K562 (cell line): Measurements from ENCODE around the gene ATP6V0C. TPM values are rescaled to one million over a fixed set of nuclear protein-coding genes. Genes with fewer than 3 reads are reported as not detected.
A peak's percentile ranks its signal among the peaks of the same experiment; 100 is the strongest.

ENCODE experiments used
- ATAC-seq: fragments of 200-7000 bp; cut with Tn5 transposase; 3 replicates; pipeline ENCODE4 v1.9.1; 2020; ENCODE audit warnings: moderate library complexity
- BruUV-seq: library from RNA; stranded (reverse); fragments of 400-500 nt; replicated peaks from 2 replicates; lab custom pipeline; 2021; lab: Mats Ljungman, UMichigan
- CTCF ChIA-PET: fragments of 300-600 bp; formaldehyde crosslinking; extraction: SDS; loops from one replicate; lab custom pipeline; 2021; ENCODE audit warnings: low intra/inter-chr PET ratio; lab: Yijun Ruan, JAX
- POLR2A ChIA-PET: fragments of 300-600, 350-650 bp; sonication (Branson Sonifier 250); formaldehyde crosslinking; extraction: SDS; loops from one replicate; lab custom pipeline; 2021; ENCODE audit warnings: antibody characterized with exemption, inconsistent platforms; lab: Yijun Ruan, JAX
- DNase-seq, 4 experiments: peaks; one replicate each; pipeline versions ENCODE4 v3.0.0 to v3.0.0-alpha.2; 2011 to 2018; ENCODE audit warnings: low spot score in 3 of 4, mixed read lengths in 3 of 4; ENCODE audit errors: extremely low read depth in 1 of 4
- FAIRE-seq: peaks from 2 replicates; lab custom pipeline; 2011; peaks lifted over from hg19 to GRCh38; lab: Jason Lieb, UNC
- H2AFZ ChIP-seq: 2 replicates; pipeline ENCODE4 v1.6.0; 2011; ENCODE audit warnings: low read depth, low read length, control low read depth, inconsistent platforms
- H3K27ac ChIP-seq: fragments of 200-600 bp; 3 replicates; pipeline ENCODE4 v1.8.0; 2011; ENCODE audit warnings: low read depth, mild to moderate bottlenecking, control low read depth, inconsistent platforms, low read length, moderate library complexity, mixed read lengths; ENCODE audit errors: extremely low read depth
- H3K27me3 ChIP-seq, 2 experiments: fragments of 300-600 bp in 1 of 2; 2 replicates in 1 of 2; 3 replicates in 1 of 2; pipeline versions ENCODE4 v1.6.0 to v1.8.0; 2011; ENCODE audit warnings: inconsistent platforms in 2 of 2, low read length in 2 of 2, mild to moderate bottlenecking in 1 of 2, mixed read lengths in 1 of 2, moderate library complexity in 1 of 2; ENCODE audit not compliant: control insufficient read depth in 2 of 2, insufficient read depth in 2 of 2
- H3K36me3 ChIP-seq: fragments of 300-600 bp; 3 replicates; pipeline ENCODE4 v1.8.0; 2011; ENCODE audit warnings: mild to moderate bottlenecking, low read length, inconsistent platforms; ENCODE audit not compliant: control insufficient read depth, insufficient read depth
- H3K4me1 ChIP-seq, 2 experiments: fragments of 200-600 bp in 1 of 2; replicated peaks in 1 of 2; 2 replicates in 1 of 2; 3 replicates in 1 of 2; pipeline versions ENCODE4 v1.5.1 to v1.8.0; 2011; ENCODE audit warnings: inconsistent platforms in 2 of 2, low read length in 2 of 2, mild to moderate bottlenecking in 1 of 2, mixed read lengths in 1 of 2, moderate library complexity in 1 of 2; ENCODE audit not compliant: control insufficient read depth in 2 of 2, insufficient read depth in 2 of 2
- H3K4me2 ChIP-seq: 2 replicates; pipeline ENCODE4 v1.6.1; 2011; ENCODE audit warnings: low read length, control low read depth, inconsistent platforms, mixed read lengths; ENCODE audit not compliant: insufficient read depth
- H3K4me3 ChIP-seq: fragments of 200-600 bp; sonication (generic), shearing (Covaris generic); 2 replicates; pipeline ENCODE4 v1.5.1; 2016; ENCODE audit warnings: control low read depth, inconsistent platforms
- H3K79me2 ChIP-seq: fragments of 200-600 bp; 3 replicates; pipeline ENCODE4 v1.8.0; 2011; ENCODE audit warnings: low read length, inconsistent platforms; ENCODE audit not compliant: control insufficient read depth, insufficient read depth
- H3K9ac ChIP-seq, 2 experiments: 2 replicates each; pipeline versions ENCODE4 v1.6.0 to v1.6.1; 2011; ENCODE audit warnings: low read depth in 2 of 2, low read length in 2 of 2, control low read depth in 1 of 2, inconsistent platforms in 1 of 2, mild to moderate bottlenecking in 1 of 2, mixed read lengths in 1 of 2; ENCODE audit not compliant: insufficient read depth in 1 of 2
- H3K9me1 ChIP-seq: one replicate; pipeline ENCODE4 v1.6.0; 2011; ENCODE audit warnings: inconsistent platforms, mild to moderate bottlenecking, low read length, moderate library complexity; ENCODE audit not compliant: control insufficient read depth, insufficient read depth
- H3K9me3 ChIP-seq: replicated peaks from 2 replicates; pipeline ENCODE4 v1.5.1; 2011; ENCODE audit warnings: low read depth, low read length, inconsistent platforms; ENCODE audit not compliant: control insufficient read depth, insufficient read depth
- H4K20me1 ChIP-seq: replicated peaks from 2 replicates; pipeline ENCODE4 v1.6.1; 2011; ENCODE audit warnings: low read length, inconsistent platforms, mixed read lengths; ENCODE audit not compliant: control insufficient read depth, insufficient read depth
- POLR2G ChIP-seq: fragments of 200-400 bp; formaldehyde crosslinking; IDR thresholded peaks from 2 replicates; pipeline ENCODE4 v1.6.1; 2017; ENCODE audit warnings: low read depth, mild to moderate bottlenecking, antibody characterized with exemption, low read length, moderate library complexity
- RBM22 ChIP-seq: fragments of 200-400 bp; formaldehyde crosslinking; IDR thresholded peaks from 2 replicates; pipeline ENCODE4 v1.6.1; 2018; ENCODE audit warnings: low read length, low read depth; ENCODE audit not compliant: poor library complexity, severe bottlenecking
- ZNF696 ChIP-seq: fragments of 250-450 bp; sonication (Bioruptor Pico); conservative IDR thresholded peaks from 2 replicates; pipeline ENCODE4 v1.4.0; 2020; ENCODE audit warnings: mild to moderate bottlenecking, moderate library complexity
- WGBS: fragments of 100-300 bp; shearing (Covaris generic); methylation state at CpG from one replicate; pipeline ENCODE4 v1.1.6; 2016; ENCODE audit warnings: low coverage, mixed read lengths; ENCODE audit not compliant: insufficient coverage; ENCODE audit errors: missing lambda C conversion rate; 5-methylcytosine and 5-hydroxymethylcytosine counted together
- in situ Hi-C: fragments of 300-500 bp; cut with MboI; formaldehyde crosslinking; loops from 4 replicates; pipeline ENCODE4 v1.15.0; 2018; ENCODE audit warnings: inconsistent platforms, mixed read lengths
- intact Hi-C: fragments of 100-400 bp; cut with micrococcal nuclease; formaldehyde crosslinking; loops from 2 replicates; pipeline ENCODE4 v1.14.2; 2022
- polyA plus RNA-seq, 8 experiments: library from polyadenylated mRNA; depleted of rRNA in 4 of 8; stranded (reverse) in 5 of 8; unstranded in 3 of 8; fragments of >200 nt; fragmentation: Nextera tagmentation in 2 of 8; fragmentation: Illumina TruSeq in 1 of 8; extraction: Ambion mirVana in 2 of 8; extraction: Trizol in 1 of 8; gene quantifications; 2 replicates each; pipeline versions ENCODE4 v1.2.1 to v1.2.3, GENCODE V29; 2011 to 2014; ENCODE audit warnings: inconsistent platforms in 1 of 8, missing spikeins in 1 of 8
- total RNA-seq, 7 experiments: library from RNA; depleted of rRNA in 6 of 7; stranded (reverse); fragments of >200 nt in 6 of 7; fragmentation: Illumina TruSeq in 2 of 7; extraction: Trizol in 2 of 7; gene quantifications; 2 replicates each; pipeline versions ENCODE4 v1.2.1 to v1.2.3, GENCODE V29; 2011 to 2021; ENCODE audit warnings: low replicate concordance in 1 of 7
- TF ChIP-seq, protein P1 (sequence below): fragments of 250-450 bp; sonication (Bioruptor Pico); IDR thresholded peaks from 2 replicates; pipeline ENCODE4 v1.4.0; 2020; ENCODE audit warnings: mild to moderate bottlenecking, moderate library complexity

Gene ATP6V0C
- total and polyA plus RNA-seq, 9 of the 15 experiments (the other 6 are each of a cell fraction or from before 2014, with no cell fraction given) = 2.9 to 228 (median 22.7) TPM

DNA sequence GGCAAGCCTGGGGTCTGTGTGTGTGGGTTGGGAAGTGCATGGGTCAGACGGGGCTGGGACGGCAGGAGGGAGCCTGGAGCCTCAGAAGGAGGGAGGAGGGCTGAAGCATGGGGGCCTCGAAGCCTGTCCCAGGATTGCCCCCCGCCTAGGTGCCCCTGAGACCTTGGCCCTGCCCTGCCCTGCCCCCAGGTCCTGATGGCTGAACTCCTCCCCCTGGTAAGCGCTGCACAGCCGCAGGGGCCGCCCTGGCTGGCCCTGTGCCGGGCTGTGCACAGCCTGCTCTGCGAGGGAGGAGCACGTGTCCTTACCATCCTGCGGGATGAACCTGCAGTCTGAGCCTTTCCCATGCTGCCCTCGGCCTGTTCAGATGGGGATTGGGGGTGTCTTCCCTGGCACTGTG lies 49.4 kb upstream of the ATP6V0C start:
- ATAC-seq = no peak
- intact Hi-C loops (no loop called here), in situ Hi-C loops (no loop called here)
- Histone ChIP-seq H3K4me3 (no peak overlapping the region), H2AFZ (no peak overlapping the region), H3K27me3 (no peaks in the 10 kb centered on the region), H3K9me1 (peaks cover 6% of the 10 kb centered on the region), H3K4me2 (no peak overlapping the region), H3K9me3 (no peaks in the 10 kb centered on the region), H3K27ac (no peak overlapping the region), H3K9ac (peak overlapping the region in 1 of 2 experiments; percentile 82; a peak in 2 of 4 replicates), H3K36me3 (peaks cover 25% of the 10 kb centered on the region; the same call in 2 of the 3 replicates), H3K4me1 (peaks cover 13 to 79% of the 10 kb centered on the region in 2 experiments; a peak in 4 of 5 replicates), H4K20me1 (0 out of 2 replicates have a peak, but pooled peaks cover 4% of the 10 kb centered on the region), H3K79me2 (peaks cover 16% of the 10 kb centered on the region)
- FAIRE-seq = no peak
- ChIA-PET POLR2A (no interaction called here), CTCF (no interaction called here)
- TF ChIP-seq ZNF696 (CRISPR knock-in tag) (no peak), RBM22 (peak; percentile 48), POLR2G (peak; percentile 61; the same call in 1 of the 2 replicates)
- TF ChIP-seq, protein P1, sequence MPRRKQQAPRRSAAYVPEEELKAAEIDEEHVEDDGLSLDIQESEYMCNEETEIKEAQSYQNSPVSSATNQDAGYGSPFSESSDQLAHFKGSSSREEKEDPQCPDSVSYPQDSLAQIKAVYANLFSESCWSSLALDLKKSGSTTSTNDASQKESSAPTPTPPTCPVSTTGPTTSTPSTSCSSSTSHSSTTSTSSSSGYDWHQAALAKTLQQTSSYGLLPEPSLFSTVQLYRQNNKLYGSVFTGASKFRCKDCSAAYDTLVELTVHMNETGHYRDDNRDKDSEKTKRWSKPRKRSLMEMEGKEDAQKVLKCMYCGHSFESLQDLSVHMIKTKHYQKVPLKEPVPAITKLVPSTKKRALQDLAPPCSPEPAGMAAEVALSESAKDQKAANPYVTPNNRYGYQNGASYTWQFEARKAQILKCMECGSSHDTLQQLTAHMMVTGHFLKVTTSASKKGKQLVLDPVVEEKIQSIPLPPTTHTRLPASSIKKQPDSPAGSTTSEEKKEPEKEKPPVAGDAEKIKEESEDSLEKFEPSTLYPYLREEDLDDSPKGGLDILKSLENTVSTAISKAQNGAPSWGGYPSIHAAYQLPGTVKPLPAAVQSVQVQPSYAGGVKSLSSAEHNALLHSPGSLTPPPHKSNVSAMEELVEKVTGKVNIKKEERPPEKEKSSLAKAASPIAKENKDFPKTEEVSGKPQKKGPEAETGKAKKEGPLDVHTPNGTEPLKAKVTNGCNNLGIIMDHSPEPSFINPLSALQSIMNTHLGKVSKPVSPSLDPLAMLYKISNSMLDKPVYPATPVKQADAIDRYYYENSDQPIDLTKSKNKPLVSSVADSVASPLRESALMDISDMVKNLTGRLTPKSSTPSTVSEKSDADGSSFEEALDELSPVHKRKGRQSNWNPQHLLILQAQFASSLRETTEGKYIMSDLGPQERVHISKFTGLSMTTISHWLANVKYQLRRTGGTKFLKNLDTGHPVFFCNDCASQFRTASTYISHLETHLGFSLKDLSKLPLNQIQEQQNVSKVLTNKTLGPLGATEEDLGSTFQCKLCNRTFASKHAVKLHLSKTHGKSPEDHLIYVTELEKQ (CRISPR knock-in tag) = no peak
- BruUV-seq = no TSS peak
- no CpG with 5 or more reads among the region's 12 CpGs for WGBS
- DNase-seq = no peak
